Activated CD4-positive, alpha-beta T cell treated with anti-CD3 and anti-CD28 coated beads, Interleukin-2, Interleukin-4, amounts not matched to agents 100 ng/mL and 50 ng/mL, durations not matched to agents 16 hours and 8 hours (primary cell): Measurements from ENCODE around the gene SORCS2.

Experiments used
- DNase-seq: peaks from one replicate; pipeline ENCODE4 v3.0.0-alpha.2; 2020; ENCODE audit warnings: low spot score

SORCS2 gene

DNA sequence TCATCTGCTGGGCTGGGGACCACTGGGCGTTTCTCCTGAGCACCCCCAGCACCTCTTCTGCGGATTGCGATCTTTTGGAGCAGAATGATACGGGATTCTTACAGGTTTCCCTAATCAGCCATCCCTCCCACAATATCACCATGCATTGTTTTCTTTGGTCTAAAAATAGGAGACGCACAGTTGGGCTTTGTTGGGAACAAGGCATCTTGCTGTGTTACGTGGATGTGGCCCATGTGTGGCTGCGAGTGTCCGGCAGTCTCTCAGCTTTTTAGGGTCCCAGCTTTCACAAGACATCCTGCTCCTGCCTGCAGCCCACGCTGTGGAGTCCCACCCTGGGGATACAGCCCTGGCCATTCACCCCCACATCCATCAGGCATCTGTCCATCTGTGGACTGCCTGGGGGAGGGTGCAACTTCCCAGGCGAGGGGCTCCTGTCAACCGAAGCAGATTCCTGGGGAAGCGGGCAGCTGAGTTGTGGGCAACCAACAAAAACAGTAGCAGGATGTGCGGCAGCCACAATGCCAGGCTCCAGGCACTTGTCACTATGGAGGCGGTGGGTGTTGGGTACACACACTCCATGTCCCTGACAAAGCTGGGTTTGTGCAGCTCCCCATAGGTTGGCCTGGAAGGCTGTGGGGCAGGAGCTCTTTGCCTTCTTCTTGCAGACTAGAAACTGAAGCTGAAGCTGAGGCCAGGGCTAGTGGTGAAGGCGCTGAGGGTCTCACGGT, 427.9 kb downstream of the SORCS2 start:
- no peak for DNase-seq

GRCh38 chr4:7620814-7621176, 428.5 kb downstream of the SORCS2 start:
- no peak for DNase-seq

GRCh38 chr4:7621252-7622035, 429.1 kb downstream of the SORCS2 start:
- DNase-seq, result no peak

DNA sequence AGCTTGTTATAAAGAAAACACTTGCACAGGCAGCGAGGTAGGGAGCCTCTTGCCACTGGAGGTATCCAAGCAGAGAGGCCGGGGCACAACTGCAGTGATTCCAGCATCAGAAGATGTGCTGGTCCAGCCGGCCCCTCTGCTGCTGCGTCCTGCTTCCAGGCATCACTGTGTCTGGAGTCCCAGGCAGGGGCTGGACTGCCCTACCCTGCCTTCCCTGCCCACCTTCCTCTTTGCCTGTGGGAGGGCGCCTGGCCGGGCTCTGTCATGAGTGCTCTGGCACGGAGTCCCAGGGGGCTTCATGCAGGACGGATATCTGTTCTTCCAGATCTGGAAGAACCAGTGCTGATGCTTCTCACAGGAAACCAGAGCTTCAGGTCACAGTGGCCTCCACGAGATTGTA, 430.0 kb downstream of the SORCS2 start:
- no peak for DNase-seq

DNA sequence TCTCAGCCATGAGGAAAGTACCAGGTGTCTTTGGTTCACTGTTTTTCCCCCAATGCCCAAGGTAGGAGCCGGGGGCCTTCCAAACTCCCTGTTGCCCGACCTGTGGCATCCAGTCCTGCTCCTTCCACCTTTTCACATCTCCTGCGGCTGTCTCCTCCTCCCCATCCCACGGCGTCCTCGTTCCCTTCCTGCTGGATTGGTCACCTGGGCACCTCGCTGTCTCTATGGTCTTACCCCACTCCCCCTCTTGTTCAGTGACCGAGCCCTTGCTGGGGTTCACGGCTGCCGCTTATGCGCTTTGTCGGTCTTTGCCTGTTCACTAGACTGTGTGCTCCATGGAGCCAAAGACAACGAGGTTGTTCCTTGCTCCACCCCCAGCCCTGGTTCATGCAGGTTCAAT, 431.1 kb downstream of the SORCS2 start:
- DNase-seq, result no peak

DNA sequence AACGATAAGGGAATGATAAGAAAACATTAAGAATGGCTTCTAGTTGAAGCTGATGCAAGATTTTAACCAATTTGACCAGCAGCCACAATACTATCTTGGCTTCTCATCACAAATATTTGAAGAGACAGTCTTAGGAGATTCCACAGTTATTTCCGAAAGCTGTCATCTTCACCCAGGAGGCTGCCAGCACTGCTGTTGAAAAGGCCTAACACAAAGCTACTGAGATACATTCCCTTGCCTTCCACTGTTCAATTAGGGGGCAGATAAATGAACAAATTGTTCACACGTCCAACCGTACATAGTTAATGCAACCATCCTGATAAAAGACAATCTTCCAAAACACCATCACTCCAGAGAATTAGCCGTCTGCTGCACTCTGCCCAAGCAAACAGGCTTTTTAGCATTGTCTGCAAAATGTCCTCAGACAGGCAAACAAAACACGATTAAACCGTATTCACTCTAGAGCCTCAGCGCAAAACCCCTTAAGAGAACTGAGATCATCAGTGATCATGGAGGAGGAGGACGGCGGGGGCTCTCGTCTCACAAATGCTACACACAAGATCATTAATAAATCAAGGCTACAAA, 432.1 kb downstream of the SORCS2 start:
- DNase-seq, result no peak

GRCh38 chr4:7625071-7625470, 432.7 kb downstream of the SORCS2 start:
- DNase-seq, result no peak

- DNase-seq, result no peak
Measured at GRCh38 chr4:7626531-7626930, 434.2 kb downstream of the SORCS2 start.

DNA sequence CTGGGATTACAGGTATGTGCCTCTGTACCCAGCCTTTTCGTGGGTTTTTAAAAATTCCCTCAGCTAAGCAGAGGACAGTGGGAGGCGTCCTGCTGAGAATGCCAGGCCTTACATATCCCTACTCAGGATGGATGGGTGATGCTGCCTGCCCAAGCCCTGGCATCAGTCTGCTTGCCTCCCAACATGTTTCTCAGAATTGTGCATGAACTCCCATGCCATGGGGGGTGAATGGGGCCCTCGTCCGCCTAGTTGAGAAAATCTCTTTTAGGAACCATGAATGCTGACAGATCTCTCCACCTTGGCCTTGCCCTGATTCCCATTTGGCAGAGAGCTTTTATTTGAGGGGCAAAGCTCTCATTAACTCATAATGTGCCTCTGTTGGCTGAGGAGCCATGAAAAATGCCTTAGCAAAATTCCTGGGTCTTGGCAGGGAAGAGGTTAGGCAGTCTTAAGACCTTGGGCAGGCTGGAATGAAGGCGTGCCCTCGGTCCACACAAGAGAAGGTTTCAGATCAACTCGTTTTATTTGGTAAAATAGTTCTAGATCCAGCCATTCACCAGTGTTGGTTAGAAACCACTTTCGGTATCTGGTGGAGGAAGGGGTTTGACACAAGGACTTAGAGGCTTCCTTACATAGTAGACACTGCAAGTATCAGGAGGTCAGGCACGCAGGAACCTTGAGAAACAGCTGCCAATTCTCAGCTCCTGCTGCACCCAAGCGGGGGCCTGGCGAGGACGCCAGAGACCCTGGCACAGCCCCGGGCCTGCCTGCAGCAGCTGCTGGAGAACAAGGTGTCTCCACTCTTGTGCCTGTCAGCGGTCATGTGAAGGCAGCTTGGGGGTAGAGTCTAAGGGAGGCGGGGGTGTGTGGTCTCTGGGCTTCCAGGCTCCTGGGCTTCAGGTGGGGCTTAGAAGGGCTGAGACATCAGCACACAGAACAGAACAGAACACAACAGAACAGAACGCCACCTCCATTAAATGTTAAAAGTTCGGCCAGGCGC, 435.2 kb downstream of the SORCS2 start:
- DNase-seq, result no peak

- DNase-seq, result no peak
Measured at GRCh38 chr4:7628432-7628831, 436.1 kb downstream of the SORCS2 start.

GRCh38 chr4:7629501-7630254, 437.3 kb downstream of the SORCS2 start:
- DNase-seq, result no peak

GRCh38 chr4:7630568-7631287, 438.4 kb downstream of the SORCS2 start:
- DNase-seq, result no peak

DNA sequence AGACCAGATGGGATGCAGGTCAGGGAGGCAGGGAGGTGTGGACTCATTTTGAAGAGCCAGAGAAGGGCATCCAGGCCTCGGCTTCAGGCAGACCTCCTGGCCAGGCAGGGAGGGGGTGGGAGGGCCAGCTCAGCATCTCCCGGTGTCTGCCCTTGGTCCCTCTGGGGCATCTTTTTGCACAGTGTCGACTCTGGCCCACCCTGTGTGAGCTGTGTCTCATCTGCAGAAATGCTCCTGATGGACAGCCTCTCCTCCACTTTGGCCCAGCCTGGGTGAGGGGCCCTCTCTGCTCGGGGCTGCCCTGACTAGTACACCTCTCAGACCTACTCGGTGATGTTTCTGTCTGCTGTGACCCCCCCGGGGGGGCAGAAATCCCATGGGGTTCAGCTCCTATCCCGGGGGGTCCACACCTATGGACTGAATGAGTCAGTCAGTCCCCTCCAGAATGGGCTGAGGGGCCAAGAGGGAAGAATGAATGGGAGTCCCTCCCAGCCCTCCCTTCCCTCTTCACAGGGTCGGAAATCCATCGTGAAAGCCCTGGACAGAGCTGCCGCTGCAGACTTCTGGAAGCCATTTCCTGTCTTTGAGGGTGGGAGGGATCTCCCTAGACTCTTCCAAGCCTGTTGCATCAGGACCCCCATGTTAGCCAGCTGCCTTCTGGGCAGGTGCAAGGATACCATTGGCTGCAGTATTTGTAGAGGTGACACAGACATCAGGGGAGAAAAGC, 439.1 kb downstream of the SORCS2 start:
- DNase-seq, result no peak

- DNase-seq, result no peak
Measured at GRCh38 chr4:7632341-7632740, 440.0 kb downstream of the SORCS2 start.

- peak; percentile 15 for DNase-seq
Measured at GRCh38 chr4:7632971-7633370, 440.6 kb downstream of the SORCS2 start.

GRCh38 chr4:7634661-7635251, 442.4 kb downstream of the SORCS2 start:
- no peak for DNase-seq

DNA sequence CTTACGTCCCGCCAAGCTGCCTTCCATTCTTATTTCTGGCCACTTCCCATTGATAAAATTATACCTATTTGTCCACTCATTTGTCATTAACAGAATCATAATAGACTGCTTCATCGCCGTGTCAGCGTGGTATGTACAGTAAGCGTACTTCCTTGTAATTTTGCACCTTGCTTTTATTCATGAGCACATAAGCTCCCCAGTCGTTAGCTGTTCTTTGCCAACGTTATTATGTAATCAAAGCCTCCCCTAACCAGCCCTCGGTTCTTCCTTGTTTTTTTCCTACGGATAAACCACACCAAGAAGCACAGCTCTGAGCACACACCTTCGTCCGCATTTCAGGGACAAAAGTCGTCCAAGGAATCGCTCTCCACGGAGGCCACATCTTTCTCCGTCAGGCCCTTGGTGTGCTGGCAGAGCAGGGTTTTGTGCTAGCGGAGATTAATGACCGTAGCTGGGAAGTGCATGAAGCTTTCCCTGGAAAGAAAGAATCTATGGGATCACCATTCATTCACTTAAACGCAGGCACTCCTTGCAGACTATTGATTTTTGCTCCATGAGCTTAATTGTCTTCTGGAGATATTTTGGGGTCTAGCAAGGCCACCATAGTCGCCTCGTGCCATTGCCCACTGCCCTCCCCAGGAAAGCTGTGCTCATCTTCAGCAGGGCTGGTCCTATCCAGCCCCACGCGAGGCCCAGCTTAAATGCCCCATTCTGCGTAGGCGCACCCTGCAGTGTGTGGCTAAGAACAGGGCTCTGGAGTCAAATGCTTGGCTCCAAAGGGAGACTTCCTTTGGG, 443.3 kb downstream of the SORCS2 start:
- no peak for DNase-seq

DNA sequence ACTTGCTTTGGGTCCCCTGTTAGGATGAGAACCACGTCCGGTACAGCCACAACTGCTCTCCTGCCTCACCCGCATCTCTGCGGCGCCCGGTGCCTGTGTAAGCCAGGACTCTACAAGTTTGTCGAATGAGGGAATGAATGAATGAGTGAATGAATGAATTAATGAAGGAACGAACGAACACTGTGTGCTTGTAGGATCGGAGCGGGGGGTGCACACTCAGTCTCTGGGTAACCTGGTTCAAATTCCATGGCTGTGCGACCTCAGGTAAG, 443.8 kb downstream of the SORCS2 start:
- no peak for DNase-seq

DNA sequence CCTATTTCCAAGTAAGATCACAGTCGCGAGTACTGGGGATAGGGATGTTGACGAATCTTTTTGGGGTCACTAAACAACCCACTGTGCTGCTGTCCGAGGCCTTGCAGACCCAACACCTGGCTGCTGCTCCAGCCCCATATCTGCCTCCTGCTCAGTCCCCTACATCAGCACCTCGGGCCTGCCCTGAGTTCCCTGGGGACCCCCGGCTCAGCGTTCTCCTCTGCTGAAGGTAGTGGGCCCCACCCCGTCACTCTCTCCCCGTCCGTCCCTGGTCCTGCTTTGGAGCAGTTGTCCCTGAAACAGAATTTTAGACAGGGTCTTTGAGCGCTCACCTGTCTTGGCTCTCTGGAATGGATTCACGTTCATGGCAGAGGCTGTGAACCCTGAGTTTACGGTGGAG, 444.8 kb downstream of the SORCS2 start:
- DNase-seq, result no peak
